GM18868 (cell line): ENCODE measurements around the gene SYT8.

ENCODE experiments used
- ATAC-seq: cut with Tn5 transposase; IDR thresholded peaks from one replicate; pipeline ENCODE4 v1.9.1; 2021; ENCODE audit warnings: mild to moderate bottlenecking, moderate library complexity; ENCODE audit not compliant: unreplicated experiment

Gene SYT8

GRCh38 chr11:1817000-1817399 is 17.8 kb upstream of the SYT8 start:
- ATAC-seq = no peak

- ATAC-seq = no peak
Measured at GRCh38 chr11:1817511-1817910, 17.3 kb upstream of the SYT8 start.

GRCh38 chr11:1819074-1819473 is 15.7 kb upstream of the SYT8 start:
- ATAC-seq = no peak

- ATAC-seq = no peak
Measured at GRCh38 chr11:1820463-1821325, 14.1 kb upstream of the SYT8 start.

- no peak for ATAC-seq
Measured at GRCh38 chr11:1821562-1821961, 13.2 kb upstream of the SYT8 start.

GRCh38 chr11:1822648-1823375 is 12.0 kb upstream of the SYT8 start:
- no peak for ATAC-seq

GRCh38 chr11:1823376-1824220 is 11.2 kb upstream of the SYT8 start:
- no peak for ATAC-seq

GRCh38 chr11:1824221-1825038 is 10.4 kb upstream of the SYT8 start:
- no peak for ATAC-seq

- no peak for ATAC-seq
Measured at GRCh38 chr11:1825039-1825740, 9.6 kb upstream of the SYT8 start.

GRCh38 chr11:1825785-1826451 is 8.9 kb upstream of the SYT8 start:
- no peak for ATAC-seq

GRCh38 chr11:1826552-1827094 is 8.2 kb upstream of the SYT8 start:
- ATAC-seq = no peak

- no peak for ATAC-seq
Measured at GRCh38 chr11:1827095-1827813, 7.5 kb upstream of the SYT8 start.

- ATAC-seq = no peak
Measured at GRCh38 chr11:1827931-1828330, 6.9 kb upstream of the SYT8 start.

GRCh38 chr11:1828542-1828941 is 6.2 kb upstream of the SYT8 start:
- ATAC-seq = no peak

GRCh38 chr11:1829039-1829820 is 5.6 kb upstream of the SYT8 start:
- no peak for ATAC-seq

GRCh38 chr11:1830004-1830321 is 4.8 kb upstream of the SYT8 start:
- ATAC-seq = no peak

- no peak for ATAC-seq
Measured at GRCh38 chr11:1830322-1831223, 4.2 kb upstream of the SYT8 start.
